C1 segment of cervical spinal cord (tissue), 14 donors: ENCODE data around the gene GIT2.
"Not testable (repeated sequence)": the region's sequence is repeated elsewhere in the genome, so short reads cannot be mapped to it uniquely, and the experiment has no call there.

Source experiments
- DNase-seq, 14 donors: peaks; one replicate each; lab custom pipeline; 2025; lab: John Stamatoyannopoulos, UW

The GIT2 gene

GRCh38 chr12:109893261-109893995 lies 102.7 kb downstream of the GIT2 start:
- no peak for DNase-seq

GRCh38 chr12:109892748-109893147 lies 103.4 kb downstream of the GIT2 start:
- DNase-seq = no peak

- no peak for DNase-seq
Measured at GRCh38 chr12:109892165-109892715, 103.9 kb downstream of the GIT2 start.

- DNase-seq = not testable (repeated sequence)
Measured at GRCh38 chr12:109891731-109892130, 104.4 kb downstream of the GIT2 start.

- DNase-seq = no peak
Measured at GRCh38 chr12:109890620-109891170, 105.5 kb downstream of the GIT2 start.

- no peak for DNase-seq
Measured at GRCh38 chr12:109888179-109889020, 107.8 kb downstream of the GIT2 start.

- DNase-seq = no peak
Measured at GRCh38 chr12:109885616-109886015, 110.6 kb downstream of the GIT2 start.

GRCh38 chr12:109883461-109883860 lies 112.7 kb downstream of the GIT2 start:
- DNase-seq = no peak

- no peak for DNase-seq
Measured at GRCh38 chr12:109881752-109882151, 114.4 kb downstream of the GIT2 start.

GRCh38 chr12:109880938-109881337 lies 115.2 kb downstream of the GIT2 start:
- DNase-seq = no peak

- DNase-seq = peak in 13 of 14 donors; percentile 28 to 92 (median 78)
Measured at GRCh38 chr12:109880043-109880931, 115.9 kb downstream of the GIT2 start, which contains the start of gene GLTP. GLTP (minus strand) TSS chr12:109880541; CDS start chr12:109880374, 167 bp downstream.
